Activated gamma-delta T cell treated with Interleukin-2 at 50 U/mL for 16 hours (primary cell): ENCODE results near the gene ARHGAP9.
"Not testable (repeated sequence)": the region's sequence is repeated elsewhere in the genome, so short reads cannot be mapped to it uniquely, and the experiment has no call there.

Experiments
- DNase-seq: peaks from one replicate; pipeline ENCODE4 v3.0.0-alpha.2; 2020

The ARHGAP9 gene

DNA sequence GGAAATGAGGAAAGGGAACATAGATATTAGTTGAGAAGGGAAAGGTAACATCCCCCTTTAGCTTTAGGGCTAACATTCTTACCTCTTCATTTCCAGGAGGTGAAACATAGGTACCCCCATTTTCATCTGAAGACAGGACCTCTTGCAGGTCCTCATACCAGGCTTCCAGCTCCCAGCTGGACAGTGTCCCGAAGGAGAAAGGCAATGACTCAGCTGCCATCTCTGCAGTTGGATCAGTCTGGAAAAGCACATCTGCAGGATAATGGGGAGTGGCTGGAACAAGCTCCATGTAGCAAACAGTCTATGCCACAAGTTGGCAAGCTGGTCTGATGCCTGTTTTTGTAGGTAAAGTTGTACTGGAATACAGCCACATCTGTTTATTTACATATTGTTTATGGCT, 37.5 kb upstream of the ARHGAP9 start:
- DNase-seq, result no peak

DNA sequence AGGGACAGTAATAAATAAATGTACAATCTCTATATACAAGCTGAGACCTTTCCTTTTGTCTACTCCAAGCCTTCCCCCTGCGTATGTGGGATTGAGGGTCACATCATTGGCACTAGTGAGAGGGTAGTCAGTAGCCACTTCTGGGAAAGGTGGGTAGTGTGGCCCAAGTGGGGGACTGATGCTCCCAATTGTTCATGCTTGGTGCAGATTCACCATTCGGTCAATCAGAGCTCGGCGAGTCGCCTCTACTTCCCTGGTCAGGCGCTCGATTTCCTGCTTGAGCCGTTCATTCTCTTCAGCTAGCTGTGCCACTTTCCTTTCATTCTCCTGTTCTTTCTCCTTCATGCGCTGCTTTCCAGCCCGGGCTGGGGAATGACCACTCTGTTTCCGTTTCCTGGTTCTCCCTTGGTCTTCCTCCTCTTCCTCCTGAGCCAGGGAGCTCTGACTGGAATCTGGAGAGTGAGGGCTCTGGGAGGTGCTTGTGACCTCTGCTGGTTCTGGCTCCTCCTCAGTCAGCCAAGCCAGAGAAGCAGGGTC, 37.0 kb upstream of the ARHGAP9 start:
- no peak for DNase-seq

DNA sequence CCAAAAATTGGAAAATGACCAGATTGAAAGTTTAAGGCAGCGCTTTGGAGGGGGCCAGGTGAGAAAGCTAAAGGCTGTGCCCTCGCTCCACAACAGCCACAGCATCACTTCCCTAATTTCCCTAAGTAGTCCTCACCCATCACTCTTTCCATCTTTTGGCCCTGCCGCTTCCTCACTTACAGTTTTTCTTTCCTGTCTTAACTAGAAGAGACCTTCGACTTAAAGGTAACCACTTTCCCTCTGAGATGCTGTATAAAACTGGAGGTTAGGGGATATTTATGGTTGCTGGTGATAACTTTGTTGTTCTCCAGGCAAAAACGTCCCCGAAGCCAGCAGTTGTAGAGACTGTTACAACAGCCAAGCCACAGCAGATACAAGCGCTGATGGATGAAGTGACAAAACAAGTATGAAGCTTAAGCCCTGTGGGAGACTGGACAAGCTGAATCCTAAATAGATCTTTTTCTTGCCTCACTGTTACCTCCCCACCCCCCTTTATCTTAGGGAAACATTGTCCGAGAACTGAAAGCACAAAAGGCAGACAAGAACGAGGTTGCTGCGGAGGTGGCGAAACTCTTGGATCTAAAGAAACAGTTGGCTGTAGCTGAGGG, 36.4 kb upstream of the ARHGAP9 start:
- no peak for DNase-seq

DNA sequence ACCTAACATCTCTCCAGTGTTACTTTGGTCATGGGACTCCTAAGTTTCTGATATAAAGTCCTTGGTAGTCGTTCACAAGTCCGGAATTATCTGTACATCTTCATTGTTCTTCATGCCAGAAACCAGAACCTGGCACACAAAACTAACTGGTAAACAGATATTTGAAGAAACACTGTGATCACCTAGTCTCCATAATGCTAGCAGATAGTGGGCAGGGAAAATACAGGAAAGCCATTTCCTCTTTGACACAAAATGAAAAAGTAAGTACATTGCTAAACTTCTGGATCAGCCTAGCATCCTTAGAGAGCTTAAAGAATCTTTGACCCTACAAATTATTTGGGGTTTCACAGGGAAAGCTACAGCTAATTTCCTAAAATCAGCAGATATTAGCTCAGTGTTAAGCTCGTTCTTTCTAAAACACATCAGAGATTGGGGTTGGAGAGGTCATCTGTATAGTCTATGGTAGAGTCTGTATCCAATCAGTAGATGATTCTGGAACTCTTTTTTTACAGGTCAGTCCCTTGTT, 35.8 kb upstream of the ARHGAP9 start:
- DNase-seq, result no peak

DNA sequence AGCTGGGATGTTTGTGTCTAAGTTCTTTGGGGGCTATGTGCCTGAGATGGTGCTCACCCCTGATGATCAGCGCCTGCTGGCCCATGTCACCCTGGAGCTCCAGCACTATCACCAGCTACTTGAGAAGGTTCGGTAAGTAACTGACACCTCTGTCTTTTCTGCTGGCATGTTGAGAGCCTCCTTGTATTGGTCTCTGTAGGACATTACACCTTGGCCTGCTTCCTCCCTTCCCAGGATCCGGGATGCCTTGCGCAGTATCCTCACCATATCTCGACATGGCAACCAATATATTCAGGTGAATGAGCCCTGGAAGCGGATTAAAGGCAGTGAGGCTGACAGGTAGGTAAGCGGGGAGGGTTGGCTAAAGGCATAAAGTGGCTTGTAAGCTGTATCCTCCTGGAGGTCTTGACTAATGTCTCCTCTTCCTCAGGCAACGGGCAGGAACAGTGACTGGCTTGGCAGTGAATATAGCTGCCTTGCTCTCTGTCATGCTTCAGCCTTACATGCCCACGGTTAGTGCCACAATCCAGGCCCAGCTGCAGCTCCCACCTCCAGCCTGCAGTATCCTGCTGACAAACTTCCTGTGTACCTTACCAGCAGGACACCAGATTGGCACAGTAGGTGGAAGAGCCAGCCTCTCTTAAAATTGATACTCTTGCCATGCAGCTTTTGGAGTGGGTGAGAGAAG, 35.2 kb upstream of the ARHGAP9 start:
- no peak for DNase-seq

DNA sequence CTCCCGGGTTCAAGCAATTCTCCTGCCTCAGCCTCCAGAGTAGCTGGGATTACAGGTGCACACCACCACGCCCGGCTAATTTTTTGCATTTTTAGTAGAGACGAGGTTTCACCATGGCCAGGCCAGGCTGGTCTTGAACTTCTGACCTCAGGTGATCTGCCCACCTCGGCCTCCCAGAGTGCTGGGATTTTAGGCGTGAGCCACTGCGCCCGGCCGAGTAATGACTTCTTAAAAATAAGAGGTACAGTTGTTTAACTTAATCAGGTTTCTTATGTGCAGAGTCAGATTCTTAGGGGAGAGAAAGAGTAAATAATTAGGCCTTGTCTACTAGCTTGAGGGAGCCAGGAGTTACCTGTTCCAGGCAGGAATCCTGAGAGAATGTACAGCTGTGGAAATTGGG, 34.6 kb upstream of the ARHGAP9 start:
- not testable (repeated sequence) for DNase-seq

DNA sequence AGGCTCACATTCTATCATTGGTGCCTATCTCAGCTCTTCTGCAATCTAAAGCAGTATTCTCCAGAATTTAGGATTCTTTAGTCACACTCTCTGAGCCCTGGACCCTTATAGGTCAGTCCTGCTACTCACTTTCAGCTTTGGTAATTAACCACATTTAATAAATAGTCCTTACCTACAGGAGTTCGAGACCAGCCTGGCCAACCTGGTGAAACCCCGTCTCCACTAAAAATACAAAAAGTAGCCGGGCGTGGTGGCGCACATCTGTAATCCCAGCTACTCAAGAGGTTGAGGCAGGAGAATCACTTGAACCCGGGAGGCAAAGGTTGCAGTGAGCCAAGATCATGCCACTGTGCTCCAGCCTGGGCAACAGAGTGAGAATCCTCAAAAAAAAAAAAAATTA, 34.0 kb upstream of the ARHGAP9 start:
- DNase-seq, result not testable (repeated sequence)

DNA sequence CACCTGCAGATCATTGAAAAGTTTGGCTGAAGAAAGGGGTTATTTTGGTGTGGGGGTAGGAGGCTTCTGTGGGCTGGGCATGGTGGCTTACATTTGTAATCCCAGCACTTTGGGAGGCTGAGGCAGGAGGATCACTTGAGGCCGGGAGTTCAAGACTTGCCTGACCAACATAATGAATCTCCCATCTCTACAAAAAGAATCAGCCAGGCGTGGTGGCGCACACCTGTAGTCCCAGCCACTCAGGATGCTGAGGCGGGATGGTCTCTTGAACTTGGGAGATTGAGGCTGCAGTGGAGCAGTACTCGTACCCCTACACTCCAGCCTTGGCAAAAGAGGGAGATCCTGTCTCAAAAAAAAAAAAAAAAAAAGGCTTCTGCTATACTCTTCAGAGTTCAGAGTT, 33.6 kb upstream of the ARHGAP9 start:
- no peak for DNase-seq

DNA sequence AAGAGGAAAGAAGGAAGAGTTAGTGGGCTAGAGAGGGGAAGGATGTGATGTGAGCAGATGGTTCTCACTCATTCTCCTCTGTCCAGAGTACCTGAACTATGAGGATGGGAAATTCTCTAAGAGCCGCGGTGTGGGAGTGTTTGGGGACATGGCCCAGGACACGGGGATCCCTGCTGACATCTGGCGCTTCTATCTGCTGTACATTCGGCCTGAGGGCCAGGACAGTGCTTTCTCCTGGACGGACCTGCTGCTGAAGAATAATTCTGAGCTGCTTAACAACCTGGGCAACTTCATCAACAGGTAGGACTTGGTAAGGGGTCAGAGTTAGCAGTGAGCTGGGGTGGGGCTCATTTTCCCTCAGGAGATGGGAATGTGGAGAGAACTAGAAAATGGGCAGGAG, 33.0 kb upstream of the ARHGAP9 start:
- no peak for DNase-seq

DNA sequence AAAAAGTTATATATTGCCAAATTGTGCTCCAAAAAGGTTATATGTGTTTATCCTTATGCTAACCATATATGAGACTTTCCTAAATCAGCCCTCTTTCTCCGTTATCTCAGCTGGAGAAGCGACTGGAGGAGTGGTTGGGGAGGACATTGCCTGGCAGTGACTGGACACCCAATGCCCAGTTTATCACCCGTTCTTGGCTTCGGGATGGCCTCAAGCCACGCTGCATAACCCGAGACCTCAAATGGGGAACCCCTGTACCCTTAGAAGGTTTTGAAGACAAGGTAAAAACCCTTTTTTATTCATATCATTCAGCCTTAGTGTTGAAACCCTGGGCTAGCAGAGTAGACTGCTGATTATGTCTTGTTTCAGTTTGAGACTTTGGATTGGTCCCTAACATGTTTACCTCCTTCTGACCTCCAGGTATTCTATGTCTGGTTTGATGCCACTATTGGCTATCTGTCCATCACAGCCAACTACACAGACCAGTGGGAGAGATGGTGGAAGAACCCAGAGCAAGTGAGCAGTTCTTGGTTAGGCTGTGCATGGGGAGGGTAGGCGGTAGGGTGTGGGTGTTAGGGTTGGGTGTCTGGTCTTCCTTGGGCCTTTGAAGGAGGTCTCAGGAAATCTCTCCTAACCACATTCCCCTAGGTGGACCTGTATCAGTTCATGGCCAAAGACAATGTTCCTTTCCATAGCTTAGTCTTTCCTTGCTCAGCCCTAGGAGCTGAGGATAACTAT, 32.1 kb upstream of the ARHGAP9 start:
- DNase-seq, result no peak

DNA sequence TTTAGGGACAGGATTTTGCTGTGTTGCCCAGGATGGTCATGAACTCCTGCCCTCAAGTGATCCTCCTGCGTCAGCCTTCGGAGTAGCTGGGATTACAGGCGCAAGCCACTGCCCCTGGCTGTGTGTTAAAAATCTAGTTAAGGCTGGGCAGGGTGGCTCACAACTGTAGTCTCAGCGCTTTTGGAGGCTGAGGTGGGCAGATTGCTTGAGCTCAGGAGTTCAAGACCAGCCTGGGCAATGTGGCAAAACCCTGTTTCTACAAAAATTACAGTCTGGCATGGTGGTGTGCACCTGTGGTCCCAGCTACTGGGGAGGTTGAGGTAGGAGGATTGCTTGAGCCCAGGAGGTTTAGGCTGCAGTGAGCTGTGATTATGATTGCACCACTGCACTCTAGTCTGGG, 31.5 kb upstream of the ARHGAP9 start:
- DNase-seq, result no peak

DNA sequence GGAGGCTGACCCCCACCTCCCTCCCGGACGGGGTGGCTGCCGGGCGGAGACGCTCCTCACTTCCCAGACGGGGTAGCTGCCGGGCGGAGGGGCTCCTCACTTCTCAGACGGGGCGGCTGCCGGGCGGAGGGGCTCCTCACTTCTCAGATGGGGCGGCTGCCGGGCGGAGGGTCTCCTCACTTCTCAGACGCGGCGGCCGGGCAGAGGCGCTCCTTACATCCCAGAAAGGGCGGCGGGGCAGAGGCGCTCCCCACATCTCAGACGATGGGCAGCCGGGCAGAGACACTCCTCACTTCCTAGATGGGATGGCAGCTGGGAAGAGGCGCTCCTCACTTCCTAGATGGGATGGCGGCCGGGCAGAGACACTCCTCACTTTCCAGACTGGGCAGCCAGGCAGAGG, 28.1 kb upstream of the ARHGAP9 start:
- not testable (repeated sequence) for DNase-seq

DNA sequence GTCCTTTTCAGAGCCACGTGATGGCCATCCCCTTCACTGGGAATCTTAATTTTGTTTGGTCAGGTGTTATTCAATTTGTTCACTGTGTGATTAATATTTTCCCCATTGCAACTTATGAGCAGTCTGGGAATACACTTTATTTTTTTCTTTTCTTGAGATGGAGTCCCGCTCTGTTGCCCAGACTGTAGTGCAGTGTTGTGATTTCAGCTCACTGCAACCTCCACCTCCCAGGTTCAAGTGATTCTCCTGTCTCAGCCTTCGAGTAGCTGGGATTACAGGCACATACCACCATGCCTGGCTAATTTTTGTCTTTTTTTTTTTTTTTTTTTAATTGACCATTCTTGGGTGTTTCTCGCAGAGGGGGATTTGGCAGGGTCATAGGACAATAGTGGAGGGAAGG, 26.9 kb upstream of the ARHGAP9 start:
- not testable (repeated sequence) for DNase-seq

DNA sequence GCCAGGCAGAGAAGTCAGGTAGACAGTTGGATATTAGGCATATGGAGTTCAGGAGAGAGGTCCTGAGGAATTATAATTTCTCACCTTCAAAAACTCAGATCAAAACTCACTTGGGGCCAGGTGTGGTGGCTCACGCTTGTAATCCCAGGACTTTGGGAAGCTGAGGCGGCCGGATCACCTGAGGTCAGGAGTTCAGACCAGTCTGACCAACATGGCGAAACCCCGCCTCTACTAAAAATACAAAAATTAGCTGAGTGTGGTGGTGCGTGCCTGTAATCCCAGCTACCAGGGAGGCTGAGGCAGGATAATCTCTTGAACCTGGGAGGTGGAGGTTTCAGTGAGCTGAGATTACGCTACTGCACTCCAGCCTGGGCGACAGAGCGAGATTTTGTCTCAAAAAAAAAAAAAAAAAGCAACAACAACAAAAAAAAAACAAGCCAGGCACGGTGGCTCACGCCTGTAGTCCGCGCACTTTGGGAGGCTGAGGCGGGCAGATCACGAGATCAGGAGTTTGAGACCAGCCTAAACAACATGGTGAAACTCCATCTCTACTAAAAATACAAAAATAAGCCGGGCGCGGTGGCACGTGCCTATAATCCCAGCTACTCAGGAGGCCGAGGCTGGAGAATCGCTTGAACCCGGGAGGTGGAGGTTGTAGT, 22.8 kb upstream of the ARHGAP9 start:
- not testable (repeated sequence) for DNase-seq

DNA sequence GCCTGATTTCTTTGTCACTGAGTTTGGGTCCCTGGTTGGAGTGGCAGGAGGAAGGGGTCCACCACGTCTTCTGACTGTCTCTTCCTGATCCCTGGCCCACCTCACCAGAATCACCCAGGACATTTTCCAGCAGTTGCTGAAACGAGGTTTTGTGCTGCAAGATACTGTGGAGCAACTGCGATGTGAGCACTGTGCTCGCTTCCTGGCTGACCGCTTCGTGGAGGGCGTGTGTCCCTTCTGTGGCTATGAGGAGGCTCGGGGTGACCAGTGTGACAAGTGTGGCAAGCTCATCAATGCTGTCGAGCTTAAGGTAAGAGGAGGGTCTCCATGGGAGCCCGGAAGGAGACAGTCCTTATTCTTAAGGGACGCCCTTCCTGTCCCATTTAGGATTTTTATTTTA, 20.5 kb upstream of the ARHGAP9 start:
- no peak for DNase-seq

DNA sequence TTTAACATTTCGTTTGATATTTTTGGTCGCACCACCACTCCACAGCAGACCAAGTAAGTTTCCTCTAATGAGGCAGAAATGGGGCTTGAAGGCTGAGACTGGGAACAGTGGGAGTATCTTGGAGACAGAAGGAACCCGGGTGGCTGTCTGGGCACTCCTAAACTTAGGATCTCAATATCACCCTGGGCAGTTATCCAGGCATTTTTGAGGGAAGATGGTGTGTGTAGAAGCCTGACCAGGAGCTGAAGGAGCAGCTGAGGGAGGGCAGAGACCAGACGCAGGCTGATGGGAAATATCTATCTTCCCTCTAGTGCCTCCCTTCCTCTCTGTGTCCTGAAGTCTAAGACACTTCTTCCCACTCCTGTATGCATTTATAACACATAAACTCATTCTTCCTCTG, 18.9 kb upstream of the ARHGAP9 start:
- no peak for DNase-seq

DNA sequence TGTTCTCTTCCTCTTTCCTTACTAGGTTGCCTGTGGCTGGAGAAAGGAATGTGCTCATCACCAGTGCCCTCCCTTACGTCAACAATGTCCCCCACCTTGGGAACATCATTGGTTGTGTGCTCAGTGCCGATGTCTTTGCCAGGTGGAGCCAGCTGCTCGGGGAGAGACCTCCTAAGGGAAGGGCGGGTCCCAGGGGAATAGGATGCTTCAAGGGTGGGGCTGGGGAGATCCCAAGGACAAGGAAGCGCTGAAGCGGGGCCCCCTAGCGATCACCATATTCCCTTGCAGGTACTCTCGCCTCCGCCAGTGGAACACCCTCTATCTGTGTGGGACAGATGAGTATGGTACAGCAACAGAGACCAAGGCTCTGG, 18.5 kb upstream of the ARHGAP9 start:
- no peak for DNase-seq

DNA sequence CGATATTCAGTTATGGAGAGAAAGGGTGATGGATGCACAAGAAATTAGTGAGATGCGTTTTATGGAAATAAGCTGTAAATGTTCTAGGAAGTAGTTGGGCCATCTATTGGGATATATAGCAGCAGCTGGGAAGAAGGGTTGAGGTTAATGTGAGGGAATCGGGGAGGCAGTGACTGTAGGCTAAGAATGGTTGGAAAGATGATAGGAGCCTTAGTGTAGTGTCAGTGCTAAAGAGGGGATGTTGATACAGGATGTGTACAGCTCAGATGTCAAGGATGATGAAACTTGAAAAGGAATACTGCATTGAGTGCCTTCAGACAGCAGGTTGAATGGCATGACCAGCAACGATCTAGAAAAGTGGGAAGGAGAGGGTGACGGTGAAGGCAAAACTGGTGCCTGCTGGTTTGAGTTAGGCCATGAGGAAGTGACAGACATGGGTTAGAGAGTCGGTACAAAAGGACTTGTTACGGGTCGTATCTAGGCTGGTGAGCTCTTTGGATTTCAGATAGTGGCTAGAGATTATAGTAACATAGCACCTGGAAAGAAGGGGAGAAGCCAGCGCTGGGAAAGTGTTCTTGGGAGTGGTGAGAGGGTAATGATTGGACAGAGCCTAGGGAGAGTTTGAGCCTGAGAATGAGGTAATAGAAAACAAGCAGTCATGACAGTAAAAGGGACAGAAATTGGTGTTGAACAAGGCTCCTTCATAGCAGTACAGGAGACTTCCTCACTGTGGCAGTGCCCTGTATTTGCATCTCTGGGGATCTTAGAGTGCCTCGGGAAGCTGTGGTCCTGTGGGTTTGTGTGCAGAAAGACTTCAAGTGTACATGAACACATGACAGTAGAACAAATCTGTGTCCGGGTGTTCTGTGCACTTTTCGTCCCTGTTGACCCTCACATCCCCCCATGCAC, 17.8 kb upstream of the ARHGAP9 start:
- no peak for DNase-seq

DNA sequence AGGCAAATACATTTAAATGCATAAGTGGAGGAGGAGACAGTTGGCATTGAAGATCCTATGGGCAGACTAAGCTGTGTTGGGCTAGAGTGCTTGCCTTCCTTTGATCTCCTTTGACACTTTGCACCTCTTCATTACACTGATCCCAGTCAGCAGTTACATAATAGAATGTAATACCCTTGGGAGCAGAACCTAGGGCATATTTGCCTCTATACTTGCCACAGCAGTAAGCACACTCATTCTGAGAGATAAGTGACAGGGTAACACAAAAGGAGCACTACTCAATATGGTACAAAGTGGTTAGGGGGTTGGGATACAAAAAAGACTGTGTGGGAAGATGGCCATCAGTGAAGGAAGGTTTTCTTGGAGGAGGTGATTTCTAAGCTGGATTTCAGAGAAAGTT, 17.2 kb upstream of the ARHGAP9 start:
- no peak for DNase-seq

DNA sequence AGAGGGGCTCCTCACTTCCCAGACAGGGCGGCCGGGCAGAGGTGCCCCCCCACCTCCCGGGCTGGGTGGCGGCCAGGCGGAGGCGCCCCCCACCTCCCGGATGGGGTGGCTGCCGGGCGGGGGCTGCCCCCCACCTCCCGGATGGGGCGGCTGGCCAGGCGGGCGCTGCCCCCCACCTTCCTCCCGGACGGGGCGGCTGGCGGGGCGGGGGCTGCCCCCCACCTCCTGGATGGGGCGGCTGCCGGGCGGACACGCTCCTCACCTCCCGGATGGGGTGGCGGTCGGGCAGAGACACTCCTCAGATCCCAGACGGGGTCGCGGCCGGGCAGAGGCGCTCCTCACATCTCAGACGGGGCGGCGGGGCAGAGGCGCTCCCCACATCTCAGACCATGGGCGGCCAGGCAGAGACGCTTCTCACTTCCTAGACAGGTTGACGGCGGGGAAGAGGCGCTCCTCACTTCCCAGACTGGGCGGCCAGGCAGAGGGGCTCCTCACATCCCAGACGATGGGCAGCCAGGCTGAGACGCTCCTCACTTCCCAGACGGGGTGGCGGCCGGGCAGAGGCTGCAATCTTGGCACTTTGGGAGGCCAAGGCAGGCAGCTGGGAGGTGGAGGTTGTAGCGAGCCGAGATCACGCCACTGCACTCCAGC, 15.5 kb upstream of the ARHGAP9 start:
- not testable (repeated sequence) for DNase-seq

DNA sequence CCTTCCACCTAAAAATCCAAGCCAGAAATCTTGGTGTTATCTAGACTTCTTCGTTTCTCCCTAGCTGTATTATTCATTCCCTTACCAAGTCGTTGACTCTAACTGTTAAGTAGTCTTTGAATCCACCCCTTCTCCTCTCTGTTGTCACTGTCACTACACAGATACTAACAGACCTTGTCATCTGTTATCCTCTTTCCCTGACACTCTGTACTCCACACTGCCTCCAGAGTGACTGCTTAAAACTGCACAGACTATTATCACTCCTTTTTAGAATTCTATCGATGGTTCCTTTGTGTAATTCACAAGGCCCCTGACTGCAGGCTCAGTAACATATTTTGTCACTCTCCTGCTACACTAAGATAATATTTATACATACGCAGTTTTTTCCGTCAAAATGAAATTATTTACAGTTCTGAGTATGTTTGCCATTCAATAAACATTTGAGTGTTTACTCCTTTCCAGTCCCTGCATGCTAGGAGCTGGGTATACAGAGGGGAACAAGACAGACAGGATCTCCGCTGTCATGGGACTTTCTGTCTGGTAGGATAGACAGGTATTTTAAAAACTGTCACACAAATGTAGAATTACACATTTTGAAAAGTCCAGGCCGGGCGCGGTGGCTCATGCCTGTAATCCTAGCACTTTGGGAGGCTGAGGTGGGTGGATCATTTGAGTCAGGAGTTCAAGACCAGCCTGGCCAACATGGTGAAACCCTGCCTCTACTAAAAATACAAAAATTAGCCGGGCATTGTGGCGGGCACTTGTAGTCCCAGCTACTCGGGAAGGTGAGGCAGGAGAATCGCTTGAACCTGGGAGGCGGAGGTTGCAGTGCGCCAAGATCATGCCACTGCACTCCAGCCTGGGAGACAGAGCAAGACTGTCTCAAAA, 12.0 kb upstream of the ARHGAP9 start:
- no peak for DNase-seq
